Kidney capillary endothelial cell (primary cell): ENCODE measurements around the gene RNFT2.

Source experiments
- DNase-seq: peaks from one replicate; pipeline ENCODE4 v3.0.0-alpha.2; 2018; ENCODE audit warnings: low spot score

The RNFT2 gene

DNA sequence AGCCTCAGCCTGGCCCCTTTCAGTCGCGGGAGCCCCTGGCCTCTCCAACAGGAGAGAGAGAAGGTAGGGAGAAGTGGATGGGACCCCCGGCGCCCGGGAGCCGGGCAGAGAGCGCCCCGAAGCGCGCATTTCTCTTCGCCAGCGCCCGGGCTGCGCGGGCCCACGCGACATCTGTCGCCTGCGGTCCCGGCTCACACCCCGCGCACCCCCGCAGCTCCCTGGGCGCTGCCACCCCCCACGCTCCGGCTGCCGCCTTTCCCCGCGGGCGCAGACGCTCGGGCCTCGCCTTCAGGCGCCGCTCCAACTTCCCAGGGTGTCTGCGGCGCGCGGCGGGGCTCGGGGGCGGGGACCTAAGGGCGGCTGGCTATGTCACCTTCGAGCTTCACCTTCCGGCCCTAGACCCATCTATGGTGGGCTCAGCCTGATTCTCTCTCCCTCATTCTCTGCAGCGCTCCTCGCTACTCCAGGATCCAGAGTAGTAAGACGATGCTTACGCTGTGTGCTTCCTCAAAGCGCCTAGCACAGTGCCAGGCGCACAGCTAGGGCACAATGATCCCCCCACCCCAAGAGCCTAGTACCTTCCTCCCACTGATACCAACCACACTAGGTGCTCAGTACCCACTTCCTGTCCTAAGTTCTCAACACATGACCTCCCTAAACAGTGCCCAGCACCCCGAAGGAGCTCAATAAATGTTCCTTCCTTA, 141.5 kb downstream of the RNFT2 start:
- no peak for DNase-seq

DNA sequence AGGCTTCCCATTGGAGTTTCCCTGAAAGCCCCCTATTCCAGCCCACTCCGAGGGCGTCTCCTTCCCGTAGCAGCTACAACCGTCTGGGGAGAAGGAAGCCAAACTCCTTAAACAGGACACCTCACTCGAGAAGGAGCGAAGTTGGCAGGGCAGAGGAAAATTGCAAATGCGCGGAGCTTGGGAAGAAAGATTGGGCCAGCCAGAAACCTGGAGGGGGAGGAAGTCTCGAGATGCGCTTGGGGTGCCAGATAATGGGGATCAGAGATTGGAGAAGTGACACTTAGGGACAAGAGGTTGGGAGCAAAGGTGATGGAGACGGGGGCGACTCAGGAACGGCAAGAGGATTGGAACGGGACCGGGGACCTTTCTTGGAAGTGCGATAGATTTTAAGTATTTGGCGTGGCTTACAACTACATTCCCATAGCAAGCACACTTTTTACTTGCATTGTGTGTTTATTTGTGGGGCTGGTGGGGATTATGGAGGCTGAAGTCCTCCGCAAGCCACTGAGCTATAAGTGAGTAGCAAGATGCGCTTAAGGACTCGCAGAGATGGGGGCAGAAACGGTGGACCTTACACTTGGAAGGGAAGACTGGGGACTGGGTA, 142.2 kb downstream of the RNFT2 start:
- DNase-seq = no peak

DNA sequence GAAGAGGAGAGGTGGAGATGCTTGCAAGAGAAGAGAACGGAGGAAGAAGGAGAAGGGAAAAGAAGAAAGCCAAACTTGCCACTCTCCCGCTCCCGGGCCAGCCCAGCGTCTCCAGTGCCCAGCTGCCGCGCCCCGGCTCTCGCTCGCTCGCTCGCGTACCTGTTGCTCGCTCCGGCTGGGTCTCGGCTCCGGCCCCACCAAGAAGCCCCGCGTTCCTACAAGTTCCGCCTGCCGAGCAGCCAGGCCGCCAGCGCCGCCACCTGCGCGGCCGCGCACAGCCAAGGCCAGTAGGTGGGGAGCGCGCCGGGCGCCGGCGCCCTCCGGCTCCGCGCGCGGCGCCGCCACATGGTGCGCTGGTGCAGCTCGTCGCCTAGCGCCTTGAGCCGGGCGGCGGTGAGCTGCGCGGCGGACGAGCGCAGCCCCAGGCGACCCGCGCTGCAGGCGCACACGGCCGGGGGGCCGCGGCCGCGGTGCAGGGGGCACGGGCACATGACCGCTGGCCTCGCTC, 142.8 kb downstream of the RNFT2 start:
- DNase-seq = no peak

DNA sequence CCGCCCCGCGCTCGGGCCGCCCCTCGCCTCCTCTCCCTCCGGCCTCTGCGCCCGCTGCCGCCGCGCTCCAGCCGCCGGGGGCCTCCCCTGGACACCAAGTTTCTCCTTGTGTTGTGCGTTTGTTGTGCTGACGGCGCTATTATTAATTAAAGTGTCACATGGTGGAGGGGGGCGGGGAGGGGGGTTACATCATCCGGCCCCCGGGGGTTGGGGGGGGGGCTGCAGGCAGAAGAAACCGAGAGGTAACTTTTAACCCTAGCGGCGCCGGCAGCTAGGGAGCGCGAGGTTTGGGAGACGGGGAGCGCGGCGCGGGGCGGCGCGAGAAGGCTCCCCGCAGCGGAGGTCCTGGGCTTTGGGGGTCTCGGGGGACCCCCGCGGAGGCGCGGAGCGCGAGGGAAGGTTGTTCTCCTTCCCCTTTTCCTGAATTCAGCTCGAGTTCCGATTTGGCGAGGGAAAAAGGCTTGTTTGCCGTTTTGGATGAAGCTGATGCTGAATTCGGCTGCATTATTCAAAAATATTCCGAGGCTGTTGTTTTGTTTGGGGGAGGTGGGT, 143.3 kb downstream of the RNFT2 start, which contains the start of gene HRK:
Gene HRK, minus strand, starts transcription at position 117 of the 552 bp plus-strand sequence. CDS start 134 bp downstream, outside the sequence.
- DNase-seq = no peak

DNA sequence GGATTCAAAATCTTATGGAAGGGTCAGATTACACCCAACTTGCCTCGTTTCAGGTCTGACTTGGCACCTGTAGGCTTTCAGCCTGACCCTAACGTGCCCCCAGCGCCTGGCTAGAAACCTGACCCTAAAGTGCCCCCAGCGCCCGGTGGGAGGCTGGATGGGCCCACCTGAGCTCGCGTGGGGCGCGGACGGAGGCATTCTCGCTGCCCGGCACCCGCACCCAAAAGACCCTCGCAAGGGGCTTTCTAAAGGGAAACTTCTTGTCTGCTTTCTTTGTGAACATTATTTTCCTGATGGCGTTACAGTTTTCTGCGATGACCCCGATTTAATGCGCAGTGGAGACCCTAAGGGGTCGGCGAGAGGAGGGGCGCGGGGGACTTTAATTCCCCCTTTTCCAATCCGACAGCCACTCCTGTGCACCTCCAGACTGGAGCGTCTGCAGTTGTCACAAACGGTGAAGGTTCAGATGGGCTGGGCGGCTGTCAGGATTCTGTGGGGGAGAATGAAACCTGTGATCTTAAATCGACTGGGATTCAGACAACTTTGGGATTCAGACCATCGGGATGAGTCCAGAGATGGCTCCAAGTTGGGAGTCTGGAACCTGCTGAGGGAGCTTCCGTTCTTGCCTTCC, 143.9 kb downstream of the RNFT2 start:
- DNase-seq = no peak

DNA sequence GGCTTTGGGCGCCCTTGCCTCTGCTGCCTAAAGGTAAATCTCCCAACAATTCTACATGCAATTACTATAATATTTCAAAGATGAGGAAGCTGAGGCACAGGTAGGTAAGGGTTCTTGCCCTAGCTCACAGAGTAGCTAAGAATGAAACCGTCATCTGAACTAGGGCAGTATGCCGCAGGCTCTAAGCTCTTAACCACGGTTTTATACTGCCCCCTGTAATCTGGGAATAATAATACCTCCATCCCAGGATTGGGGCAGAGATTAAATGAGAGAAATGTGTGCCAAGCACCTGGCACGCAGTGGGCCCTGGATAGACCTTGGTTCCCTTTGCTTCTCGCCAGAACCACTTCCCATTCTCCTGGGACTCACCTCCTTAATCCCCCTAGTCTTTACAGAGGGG, 144.6 kb downstream of the RNFT2 start:
- no peak for DNase-seq

DNA sequence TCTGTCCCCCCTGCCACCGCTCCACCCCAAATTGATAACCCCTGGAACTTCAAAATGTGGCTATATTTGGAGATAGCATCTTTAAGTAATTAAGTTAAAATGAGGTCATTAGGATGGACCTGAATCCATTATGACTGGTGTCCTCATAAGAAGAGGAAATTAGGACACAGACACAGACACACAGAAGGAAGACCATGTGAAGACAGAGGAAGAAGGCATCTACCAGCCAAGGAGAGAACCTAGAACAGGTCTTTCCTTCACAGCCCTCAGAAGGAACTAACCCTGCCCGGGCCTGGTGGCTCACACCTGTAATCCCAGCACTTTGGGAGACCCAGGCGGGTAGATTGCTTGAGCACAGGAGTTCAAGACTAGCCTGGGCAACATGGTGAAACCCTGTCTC, 146.8 kb downstream of the RNFT2 start:
- no peak for DNase-seq

DNA sequence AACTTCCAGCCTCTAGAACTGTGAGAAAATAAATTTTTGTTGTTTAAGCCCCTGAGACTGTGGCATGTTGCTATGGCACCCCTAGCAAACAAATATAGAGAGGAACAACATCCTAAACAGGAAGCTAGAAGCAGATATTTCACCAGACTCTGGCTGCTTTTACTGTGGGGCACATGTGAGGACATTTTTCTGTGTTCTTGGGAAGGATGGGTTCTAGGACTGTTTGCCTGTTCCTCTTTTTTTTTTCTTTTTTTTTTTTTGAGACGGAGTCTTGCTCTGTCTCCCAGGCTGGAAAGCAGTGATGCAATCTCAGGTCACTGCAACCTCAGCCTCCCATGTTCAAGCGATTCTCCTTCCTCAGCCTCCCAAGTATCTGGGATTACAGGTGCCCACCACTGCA, 147.4 kb downstream of the RNFT2 start:
- DNase-seq = no peak

DNA sequence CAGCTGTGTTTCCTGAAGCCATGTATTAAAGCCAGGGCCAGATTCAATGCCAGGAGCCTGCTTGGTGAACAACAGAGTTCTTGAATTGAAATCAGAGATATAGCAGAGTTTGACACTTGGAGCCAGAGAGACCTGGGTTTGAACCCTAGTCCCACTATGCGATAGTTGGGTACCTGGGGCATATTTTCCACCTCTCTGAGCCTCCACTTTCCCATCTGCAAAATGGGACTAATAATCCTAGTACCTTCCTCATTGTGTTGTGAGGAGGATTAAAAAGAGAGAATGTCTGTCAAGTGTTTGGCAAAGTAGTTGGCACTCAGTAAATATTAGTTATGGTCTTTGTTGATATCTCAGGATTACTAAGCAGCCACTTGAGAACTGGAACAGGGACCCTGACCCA, 149.1 kb downstream of the RNFT2 start:
- no peak for DNase-seq

DNA sequence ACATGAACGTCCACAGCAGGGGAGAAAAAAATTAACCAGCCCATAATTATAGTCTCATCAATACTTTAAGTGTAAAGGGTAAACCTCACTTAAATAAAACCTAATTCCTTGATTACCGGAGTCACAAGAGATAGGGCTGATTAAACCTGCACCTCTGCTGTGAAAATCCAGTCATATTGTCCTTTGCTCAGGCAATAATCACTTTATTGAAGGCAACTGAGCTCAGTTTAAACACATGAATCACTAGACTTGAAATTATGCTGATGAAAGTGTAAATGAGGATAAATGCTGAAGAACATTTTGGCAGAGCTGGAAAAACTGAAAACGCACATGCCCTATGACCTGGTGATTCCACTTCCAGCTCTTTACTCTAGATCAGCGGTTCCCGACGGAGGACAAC, 149.8 kb downstream of the RNFT2 start:
- DNase-seq = no peak

DNA sequence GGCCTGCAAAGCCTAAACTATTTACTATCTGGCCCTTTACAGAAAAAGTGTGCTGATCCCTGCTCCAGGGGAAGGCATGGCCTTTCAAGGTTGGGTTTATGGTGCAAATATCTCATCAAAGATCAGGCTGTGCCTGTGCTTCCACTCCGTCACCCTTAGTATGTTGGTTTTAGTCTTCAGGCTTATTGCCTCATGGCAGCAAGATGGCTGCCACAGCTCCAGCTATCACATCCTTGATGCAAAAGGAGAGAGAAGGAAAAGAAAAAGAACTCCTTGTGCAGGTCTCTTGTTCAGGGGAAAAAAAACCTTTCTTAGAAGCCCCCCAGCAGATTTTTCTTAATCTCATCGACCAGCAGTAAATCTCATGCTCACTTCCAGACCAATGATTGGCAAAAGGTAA, 152.2 kb downstream of the RNFT2 start:
- DNase-seq = no peak

DNA sequence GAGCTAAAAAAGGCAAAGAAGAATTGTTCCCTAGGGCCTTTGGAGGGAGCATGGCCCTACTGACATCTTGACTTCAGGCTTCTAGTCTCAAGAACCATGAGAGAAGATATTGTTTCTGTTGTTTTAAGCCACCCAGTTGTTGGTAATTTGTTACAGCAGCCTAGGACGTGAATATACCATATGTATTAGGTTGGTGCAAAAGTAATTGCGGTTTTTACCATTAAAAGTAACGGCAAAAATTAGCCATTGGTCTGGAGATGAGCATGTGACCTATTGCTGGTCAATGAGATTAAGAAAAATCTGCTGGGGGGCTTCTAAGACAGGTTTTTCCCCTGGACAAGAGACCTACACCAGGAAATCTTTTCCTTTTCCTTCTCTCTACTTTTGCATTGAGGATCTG, 152.9 kb downstream of the RNFT2 start:
- DNase-seq = no peak

DNA sequence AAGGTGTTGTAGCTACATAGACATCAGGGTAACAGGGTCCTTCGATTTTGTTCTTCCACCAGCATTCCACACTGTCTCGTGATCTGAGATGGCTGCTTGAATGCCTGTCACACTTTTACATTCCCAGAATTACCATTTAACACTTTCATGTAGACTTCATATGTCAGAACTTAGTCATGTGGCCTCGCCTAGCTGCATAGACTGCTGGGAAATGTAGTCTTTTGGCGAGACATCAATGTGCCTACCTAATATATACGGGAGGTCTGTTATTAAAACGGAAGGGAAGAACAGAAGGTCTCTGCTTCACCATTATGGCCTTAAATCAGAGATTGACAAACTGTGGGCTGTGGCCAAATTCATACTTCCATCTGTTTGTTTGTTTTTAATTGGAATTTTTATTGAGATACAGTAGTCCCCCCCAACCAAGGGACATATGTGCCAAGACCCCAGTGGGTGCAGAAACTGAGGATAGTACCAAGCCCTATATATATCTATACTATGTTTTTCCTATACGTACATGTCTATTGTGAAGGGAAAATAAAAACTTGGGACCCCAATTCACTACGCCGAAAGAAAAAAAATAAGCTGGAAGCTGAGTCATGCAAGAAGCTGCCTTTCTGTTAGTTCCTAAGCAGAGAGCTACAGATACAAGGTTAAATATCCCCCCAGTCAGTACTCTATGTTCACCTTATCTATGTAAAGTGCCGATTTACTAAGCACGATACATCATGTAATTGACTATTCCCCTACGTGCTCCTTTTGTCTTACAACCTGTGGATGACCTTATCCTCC, 154.4 kb downstream of the RNFT2 start:
- no peak for DNase-seq

DNA sequence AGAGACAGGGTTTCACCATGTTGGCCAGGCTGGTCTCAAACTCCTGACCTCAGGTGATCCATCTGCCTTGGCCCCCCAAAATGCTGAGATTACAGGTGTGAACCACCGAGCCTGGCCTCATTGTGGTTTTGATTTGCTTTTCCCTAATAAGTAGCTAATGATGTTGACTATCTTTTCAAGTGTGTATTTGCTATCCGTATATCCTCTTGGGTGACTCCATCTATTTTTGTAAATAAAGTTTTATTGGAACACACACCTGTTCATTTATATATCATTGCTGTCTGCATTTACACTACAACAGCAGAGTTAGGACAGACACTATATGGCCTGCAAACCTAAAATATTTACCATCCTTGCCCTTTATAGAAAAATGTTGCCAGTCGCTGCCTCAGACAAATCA, 156.8 kb downstream of the RNFT2 start:
- no peak for DNase-seq

DNA sequence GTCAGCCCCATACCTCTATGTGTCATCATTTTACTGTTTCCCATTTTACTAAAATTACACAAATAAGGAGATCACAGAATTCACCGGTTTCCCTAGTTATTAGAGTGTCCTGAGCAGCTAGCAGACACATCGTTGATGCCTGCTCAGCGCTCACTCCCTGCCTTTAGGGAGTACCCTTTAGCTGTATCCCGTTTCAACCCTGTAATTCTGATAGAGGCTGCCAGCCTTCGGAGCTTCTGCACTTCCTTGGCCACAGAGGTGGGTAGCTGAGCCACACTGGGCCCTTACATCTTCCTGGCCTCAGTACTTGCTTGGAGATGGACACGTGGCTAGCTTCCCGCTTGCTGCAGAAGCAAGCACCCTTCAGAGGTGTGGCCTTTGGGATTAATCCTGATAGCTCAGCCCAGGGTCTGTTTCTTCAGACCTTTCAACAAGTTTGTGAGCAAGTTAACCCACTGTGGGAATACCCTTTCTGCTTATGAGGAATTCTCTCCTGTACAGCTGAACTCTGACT, 158.4 kb downstream of the RNFT2 start:
- no peak for DNase-seq

DNA sequence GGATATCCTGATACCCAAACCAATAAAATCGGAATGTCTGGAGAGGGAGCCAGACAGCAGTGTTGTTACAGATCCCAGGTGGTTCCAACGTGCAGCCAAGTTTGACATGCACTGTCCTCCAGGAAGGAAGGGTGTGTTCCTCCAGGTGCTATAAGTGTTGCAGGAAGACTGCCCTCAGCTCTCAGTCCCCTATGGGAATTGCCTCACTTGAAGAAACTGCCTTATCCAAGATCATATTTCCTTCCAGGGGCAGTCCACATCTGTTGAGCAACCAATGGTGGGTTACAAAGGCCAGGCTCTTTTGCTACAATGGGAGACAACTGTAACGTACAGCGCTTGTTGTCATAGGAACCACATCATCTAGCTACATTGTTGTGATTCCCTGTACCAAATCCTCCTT, 159.4 kb downstream of the RNFT2 start:
- no peak for DNase-seq

DNA sequence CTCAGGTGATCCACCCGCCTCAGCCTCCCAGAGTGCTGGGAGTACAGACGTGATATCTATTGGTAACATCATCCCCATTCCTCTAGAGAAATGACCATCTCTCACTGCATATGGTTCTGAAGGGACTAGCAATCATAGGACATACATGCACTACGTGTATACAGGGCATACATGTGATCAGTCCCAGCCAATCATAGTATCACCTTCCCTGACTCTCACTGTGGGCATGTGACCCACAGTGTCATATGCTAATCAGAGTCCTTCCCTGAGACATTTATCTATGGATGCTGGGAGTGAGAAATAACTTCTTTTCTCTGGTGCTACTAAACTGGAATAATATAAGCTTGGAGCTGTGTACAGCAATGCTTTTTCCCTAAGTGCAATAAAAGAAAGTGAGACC, 160.6 kb downstream of the RNFT2 start:
- no peak for DNase-seq

DNA sequence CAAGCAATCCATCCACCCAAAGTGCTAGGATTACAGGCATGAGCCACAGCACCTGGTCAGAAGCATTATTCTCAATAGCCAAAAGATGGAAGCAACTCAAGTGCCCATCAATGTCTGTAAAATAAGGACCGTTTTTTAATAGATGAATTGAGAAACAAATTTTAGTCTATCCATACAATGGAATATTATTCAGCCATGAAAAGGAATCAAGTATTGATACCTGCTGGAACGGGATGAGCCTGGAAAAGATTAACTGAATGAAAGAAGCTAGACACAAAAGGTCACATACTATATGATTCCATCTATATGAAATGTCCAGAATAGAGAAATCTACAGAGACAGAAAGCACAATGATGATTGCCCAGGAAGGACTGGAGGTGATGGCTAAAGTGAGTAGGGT, 163.5 kb downstream of the RNFT2 start:
- DNase-seq = no peak
